GM21717 (cell line): ENCODE data around the gene MTA3.
A peak's percentile ranks its signal among the peaks of the same experiment; 100 is the strongest.
"Not testable (repeated sequence)": the region's sequence is repeated elsewhere in the genome, so short reads cannot be mapped to it uniquely, and the experiment has no call there.

ENCODE experiments used
- ATAC-seq: cut with Tn5 transposase; IDR thresholded peaks from one replicate; pipeline ENCODE4 v1.9.1; 2021; ENCODE audit warnings: mild to moderate bottlenecking, moderate library complexity; ENCODE audit not compliant: unreplicated experiment

The MTA3 gene

GRCh38 chr2:42725657-42726056 is 157.2 kb downstream of the MTA3 start:
- ATAC-seq = no peak

GRCh38 chr2:42726680-42727079 is 158.2 kb downstream of the MTA3 start:
- ATAC-seq = no peak

DNA sequence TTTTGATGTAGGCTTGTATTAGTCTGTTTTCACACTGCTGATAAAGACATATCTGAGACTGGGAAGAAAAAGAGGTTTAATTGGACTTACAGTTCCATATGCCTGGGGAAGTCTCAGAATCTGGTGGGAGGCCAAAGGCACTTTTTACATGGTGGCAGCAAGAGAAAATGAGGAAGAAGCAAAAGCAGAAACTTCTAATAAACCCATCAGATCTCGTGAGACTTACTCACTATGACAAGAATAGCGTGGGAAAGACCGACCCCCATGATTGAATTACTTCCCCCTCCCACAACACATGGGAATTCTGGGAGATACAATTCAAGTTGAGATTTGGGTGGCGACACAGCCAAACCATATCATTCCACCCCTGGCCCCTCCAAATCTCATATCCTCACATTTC is 162.9 kb downstream of the MTA3 start:
- ATAC-seq = not testable (repeated sequence)

DNA sequence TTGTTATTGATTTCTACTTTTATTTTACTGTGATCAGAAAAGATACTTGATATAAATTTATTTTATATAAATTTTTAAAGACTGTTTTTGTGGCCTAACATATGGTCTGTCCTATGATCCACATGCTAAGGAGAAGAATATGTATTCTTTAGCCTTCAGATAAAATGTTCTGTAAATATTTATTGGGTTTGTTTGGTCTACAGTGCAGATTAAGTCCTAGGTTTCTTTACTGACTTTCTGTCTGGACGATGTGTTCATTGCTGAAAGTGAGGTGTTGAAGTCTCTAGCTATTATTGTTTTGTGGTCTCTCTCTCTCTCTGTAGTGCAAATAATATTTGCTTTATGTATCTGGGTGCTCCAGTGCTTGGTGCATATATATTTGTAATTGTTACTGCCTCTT is 165.4 kb downstream of the MTA3 start:
- no peak for ATAC-seq

GRCh38 chr2:42736598-42737322 is 168.3 kb downstream of the MTA3 start:
- no peak for ATAC-seq

- no peak for ATAC-seq
Observed at GRCh38 chr2:42741140-42741539, 172.7 kb downstream of the MTA3 start.

DNA sequence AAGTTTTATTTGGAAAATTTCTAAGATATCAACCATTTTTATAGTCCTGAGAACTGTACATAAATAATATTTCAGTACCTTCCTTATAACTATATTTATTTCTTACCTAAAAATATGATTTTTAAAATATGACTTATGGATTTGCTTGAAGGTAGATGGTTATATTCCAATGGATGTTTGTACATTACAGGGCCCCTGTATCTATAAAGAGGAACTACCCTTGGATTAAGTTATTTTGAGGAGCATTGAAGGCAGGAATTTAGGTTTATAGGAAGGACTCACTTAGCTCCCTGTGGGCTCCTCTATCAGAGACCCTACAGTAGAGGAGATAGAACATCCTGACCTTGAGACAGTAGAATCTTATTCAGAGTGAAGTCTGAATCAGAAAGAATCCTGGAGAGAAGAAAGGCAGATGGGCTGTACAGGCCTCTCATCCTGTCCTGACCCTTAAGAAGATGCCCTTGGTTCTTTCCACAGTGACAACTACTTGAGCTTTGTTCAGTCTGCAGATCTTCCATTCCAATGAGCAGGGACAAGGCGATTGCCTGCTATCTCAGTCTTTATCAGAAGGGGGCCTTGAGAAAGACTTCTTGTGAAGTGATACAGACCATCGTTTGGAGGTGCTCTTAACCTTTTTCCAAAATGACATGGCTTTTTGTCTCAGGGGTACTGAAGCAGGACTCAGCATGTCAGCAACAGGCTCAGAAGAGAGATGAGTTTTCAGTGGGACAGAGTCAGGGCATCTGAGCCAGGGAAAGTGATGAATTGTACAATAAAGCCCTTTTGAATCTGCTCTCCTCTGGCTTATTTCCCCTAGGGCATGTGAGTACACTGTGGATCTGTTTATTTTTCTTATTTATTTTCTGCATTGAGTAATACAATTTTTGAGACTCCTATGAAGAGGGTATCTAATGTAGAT is 174.6 kb downstream of the MTA3 start:
- ATAC-seq = no peak

GRCh38 chr2:42743659-42743990 is 175.2 kb downstream of the MTA3 start:
- ATAC-seq = no peak

GRCh38 chr2:42744545-42745082 is 176.2 kb downstream of the MTA3 start:
- ATAC-seq = no peak

DNA sequence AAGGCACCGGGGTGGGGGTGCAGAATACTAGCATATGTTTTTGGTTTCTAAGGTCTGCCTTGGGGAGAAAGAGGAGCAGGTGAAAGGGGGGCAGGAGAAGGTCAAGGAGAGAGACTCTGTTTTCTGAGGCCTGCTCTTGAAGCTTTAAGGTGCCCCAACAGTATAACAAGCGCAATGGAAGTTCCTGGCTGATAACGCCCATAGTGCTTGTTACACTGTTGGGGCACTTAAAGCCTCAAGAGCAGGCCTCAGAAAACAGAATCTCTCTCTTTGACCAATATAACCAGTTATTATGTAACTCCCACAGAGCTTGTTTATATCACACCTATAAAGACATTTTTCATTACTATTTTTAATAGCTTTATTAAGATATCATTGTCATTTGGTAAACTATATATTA is 179.0 kb downstream of the MTA3 start:
- no peak for ATAC-seq

DNA sequence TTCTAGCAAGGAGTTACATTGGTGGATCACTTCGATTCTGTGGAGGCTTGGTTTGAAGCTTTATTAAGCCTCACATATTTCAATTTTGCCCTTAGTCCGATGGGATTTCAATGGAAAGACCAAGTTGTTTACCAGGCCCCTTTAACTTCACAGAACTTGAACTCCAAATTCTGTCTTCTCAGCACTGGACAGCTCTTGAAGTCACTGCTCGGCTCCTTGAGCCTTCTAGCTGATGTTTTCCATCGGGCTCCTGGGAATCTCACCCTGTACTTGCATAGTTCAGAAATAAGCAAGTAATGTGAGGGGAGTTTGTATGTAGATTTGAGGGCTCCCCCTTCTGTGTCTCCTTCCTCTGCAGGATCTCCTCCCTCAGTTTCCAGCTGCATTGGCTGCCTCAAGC is 180.4 kb downstream of the MTA3 start:
- no peak for ATAC-seq

DNA sequence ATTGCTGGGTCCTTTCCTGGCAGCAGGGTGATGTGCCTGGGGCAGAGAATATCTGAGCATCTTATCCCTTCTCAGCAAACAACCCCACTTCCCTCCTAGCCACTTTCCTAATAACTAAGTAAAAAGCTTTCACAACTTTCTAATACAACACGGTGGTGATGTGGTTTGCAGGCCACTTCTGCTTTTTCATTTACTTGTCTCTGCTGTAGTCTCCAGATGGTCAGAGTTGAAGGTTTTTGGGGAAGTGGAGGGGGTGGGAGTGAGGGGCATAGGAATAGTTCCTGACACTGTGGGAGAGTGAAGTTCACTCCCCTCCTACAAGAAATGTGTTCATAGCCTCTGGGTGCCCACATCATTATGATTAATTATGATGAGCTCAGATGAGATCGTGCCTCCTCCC is 183.9 kb downstream of the MTA3 start:
- peak; percentile 64 for ATAC-seq

- ATAC-seq = no peak
Observed at GRCh38 chr2:42752816-42753813, 184.7 kb downstream of the MTA3 start.

DNA sequence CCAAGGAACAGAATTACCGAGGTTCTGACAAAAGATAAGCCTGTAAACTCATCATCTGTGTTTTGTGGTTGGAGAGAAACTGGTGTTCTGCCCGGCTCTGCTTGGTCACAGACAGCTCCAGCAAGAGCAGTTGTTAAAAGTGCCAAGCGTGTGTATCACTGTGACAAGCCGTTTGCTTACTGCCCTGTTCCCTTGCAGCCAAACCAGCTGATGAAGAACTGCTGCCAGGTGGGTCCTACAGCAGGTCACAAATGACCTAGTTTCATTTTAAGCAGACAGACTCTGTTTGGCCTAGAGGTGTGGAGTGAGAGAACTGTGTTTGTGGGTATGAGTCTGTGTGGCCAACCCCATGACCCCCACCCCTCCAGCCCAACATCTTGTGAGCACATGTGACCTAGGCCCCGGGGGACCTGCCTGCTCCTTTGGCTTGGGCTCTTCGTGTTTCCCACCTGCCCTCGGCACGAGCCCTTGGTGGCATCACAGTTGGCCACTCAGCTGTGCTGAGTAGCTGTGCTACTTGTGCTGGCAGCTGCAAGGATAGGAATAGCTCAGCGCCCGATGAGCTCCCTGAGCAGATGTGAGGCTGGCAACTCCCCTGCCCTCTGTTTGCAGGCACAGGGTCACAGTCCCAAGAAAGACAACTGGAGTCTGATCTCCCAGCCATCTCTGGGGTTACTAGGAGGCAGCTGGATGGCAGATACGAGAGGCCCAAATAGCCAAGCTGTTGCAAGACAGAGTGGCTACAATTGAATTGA is 185.8 kb downstream of the MTA3 start:
- peak; percentile 40 for ATAC-seq

GRCh38 chr2:42754776-42755140 is 186.3 kb downstream of the MTA3 start:
- ATAC-seq = no peak

DNA sequence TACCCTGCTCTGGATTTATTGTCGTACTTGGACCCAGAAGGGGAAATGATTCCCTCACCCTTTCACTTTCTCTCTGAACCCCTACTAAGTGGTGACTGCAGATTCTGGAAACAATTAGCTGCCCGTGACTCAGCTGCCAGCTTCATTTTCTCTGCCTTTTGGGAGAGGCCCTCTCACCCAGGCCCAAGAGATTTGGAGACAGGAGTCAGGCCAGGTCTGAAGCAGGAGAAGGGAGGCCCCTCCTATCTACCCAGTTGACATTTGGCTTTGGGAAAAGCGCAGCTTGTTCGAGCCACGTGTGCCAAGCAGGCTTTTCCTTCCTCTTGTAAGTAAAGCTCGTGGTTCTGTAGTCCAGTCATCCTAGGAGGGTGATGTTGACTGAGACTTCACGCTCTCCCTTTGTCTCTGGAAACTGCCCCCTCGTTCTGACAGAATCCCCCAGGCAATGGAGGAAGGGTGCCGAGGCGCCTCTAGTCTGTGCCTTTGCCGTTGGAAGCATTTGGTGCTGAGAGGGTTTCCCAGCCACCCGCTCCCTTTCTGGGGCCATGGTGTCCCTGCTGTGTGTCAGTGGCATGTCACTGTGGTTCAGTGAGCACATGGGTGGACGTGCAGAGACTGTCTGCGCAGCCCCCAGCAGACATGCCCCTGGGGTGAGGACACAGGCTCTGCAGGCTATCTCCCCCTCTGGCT is 186.9 kb downstream of the MTA3 start:
- ATAC-seq = no peak

- no peak for ATAC-seq
Observed at GRCh38 chr2:42756150-42756775, 187.8 kb downstream of the MTA3 start.

DNA sequence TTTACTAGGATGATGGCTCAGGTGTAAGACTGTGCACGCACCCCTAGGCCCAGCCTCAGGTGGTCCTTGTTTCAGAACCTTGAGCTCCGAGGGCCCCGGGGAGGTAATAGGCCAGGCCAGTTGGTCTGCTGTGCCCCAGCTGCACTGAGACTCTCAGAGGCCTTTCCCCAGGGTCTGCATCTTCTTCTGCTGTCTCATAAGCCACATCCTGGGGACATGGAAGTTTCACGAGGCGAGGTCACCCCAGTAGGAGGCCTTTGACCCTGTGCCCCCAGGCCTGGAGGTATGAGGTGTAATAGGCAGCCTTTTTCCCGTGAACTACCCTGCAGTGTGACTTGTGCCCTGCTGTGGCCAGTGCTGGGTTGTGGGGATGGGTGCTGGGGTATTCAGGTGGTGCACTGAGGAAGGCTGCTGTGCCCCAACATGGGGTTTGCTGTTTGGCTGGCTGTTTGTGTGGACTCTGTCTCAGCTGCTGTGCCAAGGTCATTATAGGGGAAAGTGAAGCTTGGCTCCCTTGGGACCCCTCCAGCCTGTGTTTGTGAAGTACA is 188.6 kb downstream of the MTA3 start:
- no peak for ATAC-seq
